ENCODE measurements around the gene PTTG1. TPM values are rescaled to one million over a fixed set of nuclear protein-coding genes. Genes with fewer than 3 reads are reported as not detected.

Gene PTTG1
- total and polyA plus RNA-seq, 2 of the 4 experiments (the other 2 are of a cell fraction) = 98.6 to 118 TPM

- no peak overlapping the region for H3K14ac ChIP-seq (replicated peaks; ENCODE audit: low read depth, low read length)
- H4K8ac ChIP-seq (ENCODE audit: low read depth in 2 of 2, low read length in 2 of 2) = no peak overlapping the region
- H4K20me1 ChIP-seq (ENCODE audit: insufficient read depth, low read length) = no peaks in the 10 kb centered on the region
- no peak overlapping the region for H2BK120ac ChIP-seq (ENCODE audit: low read depth, low read length)
- H3K27me3 ChIP-seq (ENCODE audit: control insufficient read depth, insufficient read depth, low read length) = no peaks in the 10 kb centered on the region
- 0 out of 4 replicates have a peak, but pooled peaks cover 0 to 4% of the 10 kb centered on the region in 2 experiments for H3K79me1 ChIP-seq (ENCODE audit: low read depth in 1 of 2, low read length in 2 of 2)
- no peak for TF ChIP-seq CHD1 (IDR thresholded peaks at IDR 0.05; ENCODE audit: low read depth, low read length)
- no peak for TF ChIP-seq NFE2L2 (IDR thresholded peaks at IDR 0.05; ENCODE audit: low read depth, low read length)
- TF ChIP-seq BHLHE40 (IDR thresholded peaks at IDR 0.05; ENCODE audit: low read depth, low read length) = no peak
- TF ChIP-seq RCOR1 (IDR thresholded peaks at IDR 0.05; ENCODE audit: insufficient replicate concordance, low read length) = no peak
- no peak overlapping the region for H2BK20ac ChIP-seq (ENCODE audit: low read depth, low read length)
- no peak overlapping the region for H2BK5ac ChIP-seq (ENCODE audit: low read depth, low read length, poor library complexity, severe bottlenecking)
- no peak overlapping the region for H3K9ac ChIP-seq (ENCODE audit: low read depth, low read length)
- no peak overlapping the region for H4K91ac ChIP-seq (ENCODE audit: insufficient read depth, low read depth, low read length)
- no peak overlapping the region for H3K4me3 ChIP-seq (ENCODE audit: insufficient read depth, low read depth, low read length)
- H2AFZ ChIP-seq (replicated peaks; ENCODE audit: low read length, poor library complexity) = no peak overlapping the region
- H3K9me1 ChIP-seq (ENCODE audit: insufficient read depth, low read length) = no peaks in the 10 kb centered on the region
- in situ Hi-C loops (cut with MboI; ENCODE audit: low sequenced_read_pairs) = no loop called here
- H3K9me3 ChIP-seq (ENCODE audit: control insufficient read depth, insufficient read depth, low read length) = no peaks in the 10 kb centered on the region
- no peak overlapping the region for H4K5ac ChIP-seq (ENCODE audit: low read depth, low read length)
- H3K4me1 ChIP-seq (ENCODE audit: control insufficient read depth, insufficient read depth, low read length) = no peaks in the 10 kb centered on the region
- H3K18ac ChIP-seq (ENCODE audit: low read depth, low read length) = no peak overlapping the region
- intact Hi-C loops (cut with micrococcal nuclease) = loop anchor here (10.0 kb wide), 1 partner anchor 1113 kb away; the partner anchor contains the start of gene GABRB2
- ChIA-PET CTCF (no interaction called here), POLR2A (ENCODE audit: unreplicated experiment) (no interaction called here)
- no peak overlapping the region for H3K4ac ChIP-seq (ENCODE audit: low read depth, low read length)
- peaks cover 5% of the 10 kb centered on the region for H3K36me3 ChIP-seq (ENCODE audit: control insufficient read depth, insufficient read depth, low read length)
- no peak overlapping the region for H3K27ac ChIP-seq (ENCODE audit: insufficient read depth, low read length)
- dilution Hi-C loops (cut with HindIII; ENCODE audit: low sequenced_read_pairs, unreplicated experiment) = no loop called here
- DNase-seq (no peak), ATAC-seq (ENCODE audit: low read depth) (no peak)
- H2BK15ac ChIP-seq (ENCODE audit: low read depth, low read length) = no peak overlapping the region
- WGBS, 2 experiments (ENCODE audit: extremely low coverage in 2 of 2, insufficient read length in 1 of 2) = 100% methylated on average over 2 of the region's 4 CpGs; no CpG with 5 or more reads in 1 of the 2 experiments
- no peak overlapping the region for H3K4me2 ChIP-seq (ENCODE audit: low read depth, low read length)
- H2AK5ac ChIP-seq (ENCODE audit: low read depth, low read length) = no peak overlapping the region
- no peak overlapping the region for H2AK9ac ChIP-seq (replicated peaks; ENCODE audit: low read depth, low read length, poor library complexity)
- BruUV-seq (replicated peaks) = no TSS peak
- no peak overlapping the region for H3K23ac ChIP-seq (ENCODE audit: low read depth, low read length)
- no peak overlapping the region for H3K56ac ChIP-seq (ENCODE audit: extremely low read depth, insufficient read depth, low read length)
These were observed 10.5 kb downstream of the PTTG1 start for GRCh38 chr5:160432196-160432595.

Data from IMR-90 (cell line).